Stimulated activated CD4-positive, alpha-beta T cell treated with anti-CD3 and anti-CD28 coated beads, TNF-alpha, amount 100 ng/mL, for 24 hours (primary cell): ENCODE results near the gene TSSC4.

ENCODE experiments used
- DNase-seq, 3 experiments: peaks; one replicate each; pipeline ENCODE4 v3.0.0-alpha.2; 2020; ENCODE audit warnings: low read depth in 3 of 3

Gene TSSC4

GRCh38 chr11:2400762-2401435 is 349 bp downstream of the TSSC4 start:
- DNase-seq: no peak

DNA sequence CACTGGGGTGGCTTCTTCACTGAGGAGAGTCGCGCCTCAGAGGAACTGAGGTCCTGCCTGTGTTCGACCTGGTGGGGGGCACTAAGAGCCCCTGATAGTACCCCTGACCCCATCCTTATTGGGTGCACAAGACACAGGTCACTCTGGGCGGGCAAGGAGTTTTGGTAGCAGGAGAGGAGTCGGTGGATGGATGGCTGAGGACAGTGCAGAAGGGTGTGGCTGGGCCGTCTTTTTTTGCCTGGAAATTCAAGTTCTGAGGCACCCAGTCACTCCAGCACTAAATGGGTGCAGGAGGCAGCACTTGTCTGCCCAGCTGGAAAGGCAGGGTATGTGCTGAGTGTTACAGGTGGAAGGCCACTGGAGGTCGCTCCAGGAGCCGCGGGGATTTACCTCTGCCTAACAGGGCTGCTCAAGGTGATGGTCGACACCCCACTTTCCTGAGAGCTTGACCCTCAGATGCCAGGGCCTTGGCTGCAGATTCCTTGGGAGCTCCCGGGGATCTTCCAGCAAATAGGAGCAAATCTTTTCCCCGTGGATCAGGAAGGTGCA is 960 bp downstream of the TSSC4 start:
- no peak for DNase-seq

DNA sequence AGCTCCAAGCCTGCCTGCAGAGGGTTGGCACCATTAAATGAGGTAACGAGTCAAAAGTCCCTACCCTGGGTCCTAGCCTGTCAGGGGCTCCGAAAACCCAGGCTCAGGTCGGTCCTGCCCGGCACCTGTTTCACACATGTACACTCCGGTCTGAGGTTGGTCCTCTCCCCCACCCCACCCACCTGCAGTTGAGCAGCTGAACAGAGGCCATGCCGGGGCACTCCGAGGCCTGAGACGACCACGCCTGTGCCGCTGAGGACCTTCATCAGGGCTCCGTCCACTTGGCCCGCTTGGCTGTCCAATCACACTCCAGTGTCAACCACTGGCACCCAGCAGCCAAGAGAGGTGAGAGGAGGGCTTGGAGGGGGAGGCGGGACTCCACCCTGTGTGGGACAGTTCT is 1.6 kb downstream of the TSSC4 start:
- DNase-seq: no peak

DNA sequence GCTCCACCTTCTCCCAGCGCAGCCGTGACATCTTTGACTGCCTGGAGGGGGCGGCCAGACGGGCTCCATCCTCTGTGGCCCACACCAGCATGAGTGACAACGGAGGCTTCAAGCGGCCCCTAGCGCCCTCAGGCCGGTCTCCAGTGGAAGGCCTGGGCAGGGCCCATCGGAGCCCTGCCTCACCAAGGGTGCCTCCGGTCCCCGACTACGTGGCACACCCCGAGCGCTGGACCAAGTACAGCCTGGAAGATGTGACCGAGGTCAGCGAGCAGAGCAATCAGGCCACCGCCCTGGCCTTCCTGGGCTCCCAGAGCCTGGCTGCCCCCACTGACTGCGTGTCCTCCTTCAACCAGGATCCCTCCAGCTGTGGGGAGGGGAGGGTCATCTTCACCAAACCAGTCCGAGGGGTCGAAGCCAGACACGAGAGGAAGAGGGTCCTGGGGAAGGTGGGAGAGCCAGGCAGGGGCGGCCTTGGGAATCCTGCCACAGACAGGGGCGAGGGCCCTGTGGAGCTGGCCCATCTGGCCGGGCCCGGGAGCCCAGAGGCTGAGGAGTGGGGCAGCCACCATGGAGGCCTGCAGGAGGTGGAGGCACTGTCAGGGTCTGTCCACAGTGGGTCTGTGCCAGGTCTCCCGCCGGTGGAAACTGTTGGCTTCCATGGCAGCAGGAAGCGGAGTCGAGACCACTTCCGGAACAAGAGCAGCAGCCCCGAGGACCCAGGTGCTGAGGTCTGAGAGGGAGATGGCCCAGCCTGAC is 2.5 kb downstream of the TSSC4 start:
- DNase-seq: no peak

DNA sequence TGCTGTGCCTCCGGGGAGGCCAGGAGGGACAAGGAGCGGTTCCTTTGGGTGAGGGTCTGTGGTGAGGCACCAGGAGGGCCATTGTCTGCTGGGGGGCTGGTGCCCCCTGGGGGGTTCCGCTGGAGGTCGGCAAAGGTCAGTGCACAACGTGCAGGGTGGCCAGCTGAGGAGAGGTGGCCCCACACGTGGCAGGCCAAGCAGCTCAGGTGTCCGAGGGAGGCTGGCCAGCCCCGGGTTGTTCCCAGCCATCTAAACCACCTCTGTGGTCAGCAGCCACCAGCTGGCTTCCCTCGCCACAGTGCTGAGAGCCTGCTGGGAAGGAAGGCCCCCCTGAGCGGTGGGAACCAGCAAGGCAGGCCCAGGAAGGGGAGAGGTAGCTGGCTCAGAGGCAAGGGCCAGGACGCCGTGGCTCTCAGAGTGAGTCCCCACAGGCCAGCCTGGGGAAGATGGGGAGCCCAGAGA is 4.2 kb downstream of the TSSC4 start:
- DNase-seq: no peak

GRCh38 chr11:2406451-2406850 is 5.9 kb downstream of the TSSC4 start:
- DNase-seq: no peak

DNA sequence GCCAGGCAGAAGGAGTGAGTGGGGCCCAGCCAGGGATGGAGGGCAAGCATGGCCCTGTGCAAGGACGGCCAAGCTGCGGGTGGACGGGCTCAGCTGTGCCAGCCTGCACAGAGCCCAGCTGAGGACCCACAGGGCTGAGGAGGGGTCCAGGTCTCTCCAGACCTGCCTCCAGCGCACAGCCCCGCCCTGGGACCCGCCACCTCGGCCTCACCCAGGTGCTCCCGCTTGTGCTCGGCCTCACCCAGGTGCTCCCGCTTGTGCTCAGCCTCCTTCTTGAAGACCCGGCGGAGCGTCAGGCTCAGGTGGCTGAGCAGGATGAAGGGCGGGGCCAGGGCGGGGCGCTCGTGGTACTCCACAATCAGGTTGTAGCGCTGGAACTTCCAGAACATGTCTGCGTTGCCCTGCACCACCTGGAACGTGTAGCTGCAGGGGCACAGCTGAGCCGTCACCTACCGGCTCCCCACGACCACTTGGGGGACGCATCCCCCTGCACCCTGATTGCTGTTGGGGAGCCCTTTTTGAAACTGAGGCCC is 6.4 kb downstream of the TSSC4 start:
- DNase-seq: no peak

- DNase-seq: no peak
Measured at GRCh38 chr11:2408671-2409070, 8.1 kb downstream of the TSSC4 start.

DNA sequence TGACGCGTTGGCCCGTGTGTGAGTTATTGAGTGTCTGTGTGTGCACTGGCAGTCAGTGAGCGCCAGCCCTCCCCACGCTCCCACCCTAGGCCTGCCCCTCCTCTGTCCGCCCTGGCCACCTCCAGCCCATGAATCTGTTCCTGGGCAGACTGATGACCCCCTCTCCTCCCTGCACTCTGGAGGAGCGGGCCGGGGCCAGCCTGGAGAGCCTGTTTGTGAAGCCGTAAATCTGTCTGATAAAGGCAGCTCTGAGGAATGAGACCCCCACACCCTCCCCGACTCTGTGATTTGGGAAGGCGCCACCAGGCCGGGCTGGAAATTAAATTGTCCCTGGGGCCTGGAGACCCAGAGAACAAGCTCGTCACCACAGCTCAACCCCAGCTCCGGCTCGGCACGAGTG is 8.6 kb downstream of the TSSC4 start:
- no peak for DNase-seq

GRCh38 chr11:2409611-2410468 is 9.3 kb downstream of the TSSC4 start:
- no peak for DNase-seq

- DNase-seq: no peak
Measured at GRCh38 chr11:2410616-2411015, 10.1 kb downstream of the TSSC4 start.

DNA sequence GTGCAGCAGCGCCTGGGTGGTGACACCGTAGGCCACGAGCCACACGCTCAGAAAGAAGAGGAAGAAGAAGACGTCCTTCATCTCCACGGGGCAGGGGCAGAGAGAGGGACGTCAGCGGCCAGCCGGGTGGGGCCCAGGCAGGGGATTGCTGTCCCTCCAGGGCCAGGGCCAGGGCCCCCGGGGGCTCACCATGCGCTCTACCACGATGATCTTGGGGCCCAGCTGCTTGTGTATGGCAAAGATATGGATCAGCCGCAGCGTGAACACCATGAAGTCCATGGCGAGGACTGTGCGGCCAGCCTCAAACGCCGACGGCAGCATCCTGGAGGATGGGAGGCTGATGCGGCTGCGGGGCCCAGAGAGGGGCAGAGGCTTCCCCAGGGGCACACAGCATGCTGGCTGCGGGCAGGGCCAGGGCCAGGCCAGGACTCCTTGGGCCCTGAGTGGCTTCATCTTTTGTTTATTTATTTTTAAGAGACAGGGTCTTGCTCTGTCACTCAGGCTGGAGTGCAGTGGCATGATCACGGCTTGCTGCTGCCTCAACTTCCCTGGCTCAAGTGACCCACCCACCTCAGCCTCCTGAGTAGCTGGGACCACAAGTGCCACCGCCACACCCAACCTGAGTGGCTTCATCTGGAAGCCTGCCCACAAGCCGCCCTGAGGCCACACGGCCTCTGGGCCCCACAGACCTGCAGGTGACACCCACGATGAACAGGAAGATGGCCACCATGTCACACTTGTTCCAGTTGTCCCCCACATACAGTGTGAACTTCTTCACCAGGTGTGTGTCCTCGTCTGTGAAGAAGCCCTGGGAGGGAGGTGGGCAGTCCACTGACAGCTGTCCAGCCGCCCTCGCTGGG is 11.1 kb downstream of the TSSC4 start:
- DNase-seq: no peak

DNA sequence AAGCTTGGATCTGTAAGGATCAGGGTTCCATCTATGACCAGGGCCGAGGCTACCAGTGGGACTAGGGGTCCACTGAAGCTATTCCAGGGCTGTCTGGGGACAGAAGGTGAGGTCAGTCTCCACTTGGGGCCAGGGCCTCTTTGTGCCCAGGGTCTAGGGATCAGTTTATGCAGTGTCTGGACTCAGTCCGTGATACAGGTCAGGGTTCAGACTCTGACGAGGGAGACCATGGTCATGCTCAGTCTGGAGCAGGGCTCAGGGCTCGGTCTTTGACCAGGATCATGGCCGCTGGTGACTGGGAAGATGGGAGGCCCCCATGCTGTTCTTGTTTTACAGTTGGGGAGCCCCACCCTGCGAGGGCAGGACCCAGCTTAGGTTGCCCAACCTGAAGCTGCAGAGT is 11.8 kb downstream of the TSSC4 start:
- DNase-seq: no peak

- no peak for DNase-seq
Measured at GRCh38 chr11:2413742-2414579, 13.4 kb downstream of the TSSC4 start.

GRCh38 chr11:2414616-2415015 is 14.1 kb downstream of the TSSC4 start:
- no peak for DNase-seq

GRCh38 chr11:2415171-2415570 is 14.6 kb downstream of the TSSC4 start:
- DNase-seq: no peak

GRCh38 chr11:2415601-2416380 is 15.2 kb downstream of the TSSC4 start:
- no peak for DNase-seq

GRCh38 chr11:2416765-2417164 is 16.2 kb downstream of the TSSC4 start:
- no peak for DNase-seq
